Measurements from ENCODE around the gene LBH.

LBH gene

DNA sequence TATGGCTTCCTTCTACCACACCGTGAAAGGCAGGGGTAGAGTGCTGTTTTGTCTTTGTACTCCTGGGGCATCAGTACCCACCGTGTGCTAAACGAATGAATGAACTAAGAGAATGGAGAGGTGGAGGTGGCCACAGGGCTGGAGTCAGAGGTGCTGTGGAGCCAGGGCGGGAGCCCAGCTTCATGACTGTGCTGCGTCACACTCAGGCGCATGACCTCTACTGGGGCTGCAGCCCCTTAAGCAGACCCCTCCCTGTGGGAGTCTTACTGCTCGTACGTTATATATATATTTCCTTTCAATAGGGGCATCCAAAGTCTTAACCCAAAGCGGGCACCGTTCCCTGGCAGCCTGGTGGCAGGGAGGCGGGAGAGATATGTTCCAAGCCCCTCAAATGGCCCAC is 18.0 kb upstream of the LBH start:
- in situ Hi-C loops (cut with MboI; ENCODE audit: low sequenced_read_pairs) = no loop called here

DNA sequence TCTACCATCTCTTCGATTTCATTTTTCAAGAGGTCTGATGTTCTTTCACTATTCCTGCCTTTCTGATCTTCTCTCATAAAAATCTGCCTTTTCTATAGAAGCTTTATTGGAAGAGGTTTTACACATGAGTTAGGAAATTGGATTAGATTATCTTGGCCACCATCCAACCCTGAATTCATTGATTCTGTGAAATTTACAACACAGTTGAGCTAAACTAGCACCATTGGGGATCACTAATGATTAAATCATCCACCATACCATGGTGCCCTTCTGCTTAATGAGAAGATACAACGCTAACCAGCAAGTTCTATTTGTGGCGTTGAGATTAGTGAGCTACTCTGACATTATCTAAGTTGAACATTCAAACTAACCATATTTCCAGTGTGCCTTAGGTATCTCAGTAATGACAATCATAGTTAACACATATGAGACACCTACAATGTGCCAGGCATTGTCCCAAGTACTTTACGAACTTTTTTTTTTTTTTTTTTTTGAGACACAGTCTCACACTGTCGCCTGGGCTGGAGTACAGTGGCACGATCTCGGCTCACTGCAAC is 17.3 kb upstream of the LBH start:
- in situ Hi-C loops (cut with MboI; ENCODE audit: low sequenced_read_pairs) = no loop called here

DNA sequence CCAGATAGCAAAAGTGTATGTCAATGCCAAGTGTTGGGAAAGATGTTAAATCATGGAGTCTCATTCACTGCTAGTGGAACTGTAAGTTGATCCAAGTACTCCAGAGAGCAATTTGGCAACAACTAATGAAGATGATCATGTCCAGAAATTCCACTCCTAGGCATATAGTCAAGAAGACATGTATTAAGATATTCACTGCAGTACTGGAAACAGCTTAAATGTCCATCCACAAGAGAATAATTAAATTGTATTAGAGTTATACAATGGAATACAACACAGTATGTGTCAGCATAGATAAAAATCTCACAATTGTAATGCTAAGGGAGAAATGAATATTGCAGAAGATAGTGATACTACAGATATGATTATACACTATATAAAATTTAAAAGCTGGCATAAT is 15.2 kb upstream of the LBH start:
- in situ Hi-C loops (cut with MboI; ENCODE audit: low sequenced_read_pairs) = no loop called here

DNA sequence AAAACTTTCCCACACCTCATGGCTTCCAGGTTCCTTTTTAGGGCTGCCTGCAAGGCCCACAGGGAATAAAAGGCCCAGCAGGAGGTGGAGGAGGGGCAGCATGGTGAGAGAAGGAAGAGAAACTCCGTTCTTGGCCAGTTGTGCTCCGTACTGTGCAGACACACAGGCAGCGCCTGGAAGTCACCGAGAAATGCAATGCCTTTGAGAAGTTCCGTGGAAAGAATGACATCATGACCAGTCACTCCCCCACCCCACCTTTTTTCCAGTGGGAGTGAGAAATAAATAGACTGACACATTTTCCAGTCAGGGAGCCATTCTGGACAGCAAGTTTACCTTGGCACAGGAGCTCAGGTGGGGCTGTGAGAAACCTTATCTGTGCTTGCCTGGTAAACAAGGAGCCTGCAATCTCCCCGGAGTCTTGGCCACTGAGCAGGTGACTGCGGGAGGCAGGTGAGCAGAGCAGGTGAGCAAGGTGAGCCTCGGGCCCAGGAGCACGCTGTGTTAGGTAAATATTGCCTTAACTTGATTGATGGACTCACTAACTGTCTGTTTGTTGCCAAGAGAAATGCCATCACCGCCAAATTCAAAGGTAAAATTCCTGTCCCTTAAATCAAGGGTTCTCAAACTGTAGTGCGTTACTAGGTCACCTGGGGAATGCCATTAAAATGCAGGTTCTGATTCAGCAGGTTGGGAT is 13.5 kb upstream of the LBH start:
- in situ Hi-C loops (cut with MboI; ENCODE audit: low sequenced_read_pairs) = no loop called here

DNA sequence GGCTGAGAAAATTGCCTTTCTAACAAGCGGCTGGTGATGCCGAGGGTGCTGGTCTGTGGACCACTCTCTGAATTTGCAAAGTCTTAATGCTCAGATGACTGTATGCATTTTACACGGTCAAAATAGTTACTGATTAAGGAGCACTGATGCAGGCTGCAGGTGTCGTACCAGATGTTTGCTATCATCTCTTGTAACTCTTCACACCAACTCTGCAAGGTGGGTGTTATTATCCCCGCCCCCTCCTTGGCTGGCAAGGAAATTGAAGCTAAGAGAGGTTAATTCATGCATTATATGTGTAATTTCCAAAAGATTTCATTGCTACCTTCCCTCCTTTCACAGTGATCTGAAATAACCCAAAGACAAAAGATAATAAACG is 13.0 kb upstream of the LBH start:
- in situ Hi-C loops (cut with MboI; ENCODE audit: low sequenced_read_pairs) = no loop called here

DNA sequence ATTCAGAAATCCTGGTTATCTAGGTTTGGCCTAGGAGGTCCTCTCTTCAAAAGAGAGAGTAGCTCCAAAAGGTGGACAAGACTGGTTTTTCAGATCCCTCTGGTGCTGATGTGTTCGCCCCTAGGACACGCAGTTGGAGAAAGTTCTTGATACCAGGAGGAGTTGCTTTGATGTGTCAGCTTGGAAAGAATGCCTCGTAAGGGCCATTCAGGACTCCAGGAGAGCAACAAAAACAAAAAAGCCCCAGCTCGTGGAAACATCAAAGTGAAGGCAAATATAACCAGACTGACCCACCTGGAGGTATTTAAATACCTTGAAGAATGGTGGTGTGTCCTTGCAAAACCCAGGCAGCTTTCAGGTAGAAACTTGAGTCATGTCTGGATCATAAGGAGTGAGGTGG is 12.5 kb upstream of the LBH start:
- in situ Hi-C loops (cut with MboI; ENCODE audit: low sequenced_read_pairs) = no loop called here

DNA sequence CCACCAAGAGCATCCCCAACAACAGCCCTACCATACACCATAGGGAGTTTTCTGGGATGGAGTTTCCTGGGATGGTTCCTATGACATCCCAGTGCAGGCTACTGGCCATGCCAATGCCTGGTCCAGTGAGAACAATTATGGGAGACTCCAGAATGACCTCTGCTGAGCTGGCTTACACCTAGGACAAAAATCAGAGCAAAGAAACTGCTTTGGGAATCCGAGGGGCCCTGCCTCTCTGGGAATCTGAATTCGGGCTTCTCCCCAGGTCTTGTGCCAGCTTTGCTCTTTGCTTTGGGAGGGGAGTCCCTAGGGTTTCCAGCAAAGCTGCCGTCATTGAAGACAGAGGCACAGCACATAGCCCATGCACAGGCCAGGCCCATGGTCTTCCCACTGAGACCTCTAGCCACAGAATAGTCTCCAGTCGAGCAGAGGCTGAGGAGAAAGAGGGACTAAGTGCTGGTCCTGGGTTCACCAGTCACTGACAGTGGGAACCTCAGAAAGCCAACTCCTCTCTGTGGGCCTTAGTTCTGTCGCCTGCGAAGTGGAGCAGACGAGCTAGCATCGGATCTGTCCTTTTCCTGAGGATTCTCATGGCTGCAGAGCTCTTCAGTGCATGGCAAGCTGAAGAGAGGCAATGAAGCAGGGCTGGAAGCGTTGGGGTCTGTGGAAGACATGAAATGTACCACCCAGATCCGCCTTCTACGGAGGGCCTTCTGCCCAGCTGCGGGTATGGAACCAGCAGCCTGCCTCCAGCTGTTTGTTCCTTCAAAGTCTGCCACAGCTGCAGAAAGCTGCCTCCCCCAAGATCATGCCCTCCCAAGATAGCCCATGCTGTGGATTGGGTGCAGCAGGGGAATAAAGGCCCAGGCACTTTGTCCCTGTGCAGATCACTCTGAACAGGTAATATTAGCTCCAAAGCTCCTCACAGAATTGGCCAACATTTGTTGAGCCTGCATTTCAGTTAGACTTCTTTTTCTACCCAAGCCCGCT is 11.2 kb upstream of the LBH start:
- in situ Hi-C loops (cut with MboI; ENCODE audit: low sequenced_read_pairs) = no loop called here

DNA sequence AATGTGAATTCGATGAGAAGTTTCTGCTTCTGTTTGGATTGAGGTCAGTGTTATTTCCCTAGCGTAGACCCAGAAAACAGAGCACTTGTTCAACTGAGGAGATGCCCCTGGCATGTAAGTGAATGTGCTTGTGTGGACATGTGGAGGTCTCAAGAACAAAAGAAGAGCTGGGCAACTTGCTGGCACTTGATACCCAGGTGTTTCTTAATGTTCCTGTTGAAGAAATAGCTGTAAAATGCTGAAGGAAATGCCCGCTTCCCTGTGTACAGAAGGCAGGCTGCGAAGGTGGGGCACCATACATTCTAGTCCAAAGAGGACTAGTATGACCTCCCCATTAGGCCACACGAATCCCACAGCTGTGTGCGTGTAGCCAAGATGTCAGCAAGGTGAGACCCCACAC is 9.8 kb upstream of the LBH start:
- in situ Hi-C loops (cut with MboI; ENCODE audit: low sequenced_read_pairs) = no loop called here

DNA sequence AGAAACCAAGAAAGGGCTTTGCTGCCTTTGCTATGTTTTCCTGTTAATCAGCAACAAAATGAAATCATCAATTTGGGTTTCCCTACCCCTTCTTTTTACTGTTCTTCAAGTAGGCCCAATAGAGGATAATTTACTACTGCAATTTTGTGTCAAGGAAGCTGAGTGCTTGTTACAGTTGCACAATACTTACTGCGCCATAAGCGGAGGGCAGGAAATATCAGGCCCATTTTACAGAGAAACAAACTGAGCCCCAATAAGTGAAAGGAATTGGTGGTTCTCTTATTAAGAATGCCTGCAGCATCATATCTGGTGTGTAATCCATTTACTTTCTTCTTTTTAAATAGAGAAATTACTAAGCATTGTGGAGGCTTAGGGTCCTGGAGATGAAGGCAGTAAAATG is 9.3 kb upstream of the LBH start:
- in situ Hi-C loops (cut with MboI; ENCODE audit: low sequenced_read_pairs) = no loop called here

DNA sequence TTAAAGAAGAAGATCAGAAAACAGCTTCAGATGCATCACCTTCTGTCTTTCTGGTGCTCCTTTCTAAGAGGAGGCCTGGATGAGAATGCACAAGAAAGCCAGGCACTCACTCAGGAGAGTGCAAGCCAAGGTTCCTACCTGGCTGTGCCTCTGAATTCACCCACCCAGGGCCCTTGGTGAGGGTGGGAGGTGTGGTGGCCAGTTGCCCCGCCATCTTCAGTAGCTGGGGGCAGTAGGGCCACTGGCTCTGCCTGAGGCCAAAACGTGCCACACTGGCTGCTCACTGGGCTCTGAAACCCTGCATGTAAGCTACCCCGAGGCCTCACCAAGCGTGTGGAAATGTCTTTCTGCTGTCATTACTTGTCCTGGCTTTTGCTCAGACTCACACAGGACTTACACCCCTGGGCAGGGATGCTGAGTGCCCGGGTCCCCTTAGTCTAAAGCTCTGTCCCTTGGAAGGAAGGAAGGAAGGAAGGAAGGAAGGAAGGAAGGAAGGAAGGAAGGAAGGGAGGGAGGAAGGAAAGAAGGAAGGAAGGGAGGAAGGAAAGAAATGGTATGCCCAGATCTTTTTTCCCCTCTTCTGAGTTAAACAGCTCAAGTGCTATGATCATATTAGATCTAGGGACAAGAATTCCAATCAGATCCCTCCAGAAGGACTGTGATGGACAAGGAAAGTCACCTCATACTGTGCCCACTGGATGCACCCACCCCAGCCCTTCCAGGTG is 8.5 kb upstream of the LBH start:
- in situ Hi-C loops (cut with MboI; ENCODE audit: low sequenced_read_pairs) = no loop called here

DNA sequence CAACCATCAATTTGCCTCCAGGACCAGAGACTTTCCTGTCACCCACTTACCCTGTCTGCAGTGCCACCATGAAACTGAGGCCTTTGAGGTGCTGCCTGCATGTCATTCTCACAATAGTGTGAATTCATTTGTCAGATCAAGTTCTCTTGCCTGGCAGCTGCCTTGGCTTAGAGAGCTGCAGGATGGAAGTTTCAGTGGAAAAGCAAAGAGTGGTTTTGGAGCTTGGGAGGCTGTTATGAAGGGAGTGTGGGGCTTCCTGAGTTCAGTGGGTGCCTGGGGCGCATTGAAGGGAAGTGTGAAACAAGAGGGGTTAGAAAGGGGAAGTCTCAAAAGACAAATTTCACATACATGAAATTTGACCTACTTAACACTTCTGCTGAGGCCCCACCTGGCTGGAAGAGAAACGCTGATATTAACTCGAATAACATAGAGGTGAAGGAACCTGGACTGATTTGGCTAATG is 7.9 kb upstream of the LBH start:
- in situ Hi-C loops (cut with MboI; ENCODE audit: low sequenced_read_pairs) = no loop called here

DNA sequence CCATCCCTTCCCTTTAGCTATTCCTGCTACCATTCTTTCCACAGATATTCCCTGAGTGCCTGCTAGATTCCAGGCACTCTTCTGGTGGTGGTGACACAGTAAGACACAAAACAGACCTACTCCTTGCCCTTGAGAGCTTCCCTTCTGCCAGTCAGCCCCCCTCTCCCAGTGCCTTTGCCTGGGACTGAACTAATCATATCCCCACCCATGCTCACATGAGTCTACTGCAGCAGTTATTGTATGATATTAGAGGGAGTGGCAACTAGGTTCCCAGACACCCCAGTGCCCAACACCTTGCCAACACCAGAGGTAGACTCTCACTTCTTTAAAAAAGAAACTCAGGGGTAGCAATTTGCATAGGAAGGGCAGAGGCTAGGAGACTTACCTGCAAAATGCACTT is 7.2 kb upstream of the LBH start:
- in situ Hi-C loops (cut with MboI; ENCODE audit: low sequenced_read_pairs) = no loop called here

DNA sequence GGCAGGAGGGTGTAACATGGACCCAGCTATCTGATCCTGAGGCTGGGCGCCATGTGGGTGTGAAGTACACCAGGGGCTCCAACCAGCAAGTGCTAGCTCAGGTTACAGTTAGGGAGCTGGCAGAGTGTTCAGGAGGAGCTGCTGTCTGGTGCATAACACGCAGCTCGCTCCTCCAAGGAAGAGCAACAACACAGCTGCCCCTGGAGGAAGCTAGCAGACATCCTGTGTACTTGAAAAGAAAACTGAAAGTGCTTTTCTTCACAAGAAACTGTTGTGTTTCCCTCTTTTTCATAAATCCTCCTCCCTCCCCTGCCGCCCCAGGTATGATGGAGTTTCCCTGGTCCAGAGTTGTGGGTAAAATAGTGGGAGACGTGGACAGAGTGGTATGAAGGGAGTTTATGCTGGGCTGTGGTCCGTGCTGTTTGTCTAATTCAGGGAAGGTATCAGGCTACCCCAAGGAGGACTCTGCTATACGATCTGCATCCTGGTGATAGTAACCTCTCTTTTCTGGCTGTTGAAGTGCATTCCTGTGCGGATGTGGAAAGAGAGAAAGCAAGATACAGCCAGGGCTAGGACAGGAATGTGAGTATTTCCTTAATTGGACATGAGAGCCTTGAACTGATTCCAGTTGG is 6.1 kb upstream of the LBH start:
- in situ Hi-C loops (cut with MboI; ENCODE audit: low sequenced_read_pairs) = no loop called here

DNA sequence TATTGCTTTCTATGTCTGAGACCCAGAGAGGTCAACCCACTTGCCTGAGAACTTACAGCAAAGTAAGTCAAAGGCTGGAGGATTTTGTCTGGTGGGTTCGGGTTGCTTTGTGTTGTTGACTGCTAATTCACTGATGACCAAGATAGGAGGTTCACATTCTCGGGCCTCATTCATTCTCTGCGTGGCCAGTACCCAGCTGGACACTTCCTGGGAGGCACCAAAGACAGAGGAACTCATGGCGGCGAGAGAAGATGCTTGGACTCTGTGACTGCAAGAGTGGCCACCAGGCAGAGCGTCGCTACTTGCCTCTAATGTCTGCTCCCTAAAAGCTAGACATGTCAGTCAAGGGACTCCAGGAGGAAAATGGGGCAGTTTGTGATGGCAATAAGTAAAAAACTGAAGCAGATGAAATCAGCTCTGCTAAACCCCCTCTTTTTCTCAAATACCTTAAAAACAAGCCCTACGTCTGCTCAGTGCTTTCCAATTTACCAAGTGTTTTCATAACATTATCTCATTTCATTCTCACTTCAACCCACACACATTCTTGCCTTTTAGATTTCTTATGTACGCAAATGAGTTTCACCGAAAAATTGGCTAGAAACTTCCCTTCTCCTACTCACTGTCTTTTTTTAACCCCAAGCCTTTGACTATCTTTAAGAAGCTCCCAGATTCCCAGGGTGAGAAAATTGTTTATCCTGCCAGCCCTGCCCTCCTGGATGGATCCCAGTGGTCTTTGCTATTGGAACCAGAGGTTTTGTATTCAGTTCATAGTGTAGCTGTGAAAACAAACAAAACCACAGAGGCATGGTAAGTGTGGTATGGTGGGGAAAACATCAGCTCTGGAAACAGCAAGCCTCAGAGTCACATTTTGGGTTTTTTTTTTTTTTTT is 4.9 kb upstream of the LBH start:
- in situ Hi-C loops (cut with MboI; ENCODE audit: low sequenced_read_pairs) = no loop called here

DNA sequence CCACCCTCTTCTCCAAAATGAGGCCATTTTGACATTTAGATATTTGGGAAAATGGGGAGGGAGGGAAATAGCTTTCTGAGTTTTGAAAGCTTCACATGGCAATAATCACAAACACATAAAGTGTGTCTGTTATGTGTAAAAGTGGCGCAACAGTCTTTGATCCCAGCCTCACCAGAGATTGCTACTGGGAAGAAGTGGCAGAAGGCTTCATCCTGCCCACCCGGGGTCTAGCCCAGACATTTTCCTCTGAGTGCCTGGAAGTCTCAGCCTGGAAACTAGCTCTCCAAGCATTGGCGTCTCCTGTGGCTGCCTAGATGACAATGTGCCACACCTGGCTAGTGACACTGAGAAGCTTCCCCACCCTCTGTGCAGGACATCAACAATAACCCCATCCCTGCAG is 1.7 kb upstream of the LBH start:
- in situ Hi-C loops (cut with MboI; ENCODE audit: low sequenced_read_pairs) = no loop called here

DNA sequence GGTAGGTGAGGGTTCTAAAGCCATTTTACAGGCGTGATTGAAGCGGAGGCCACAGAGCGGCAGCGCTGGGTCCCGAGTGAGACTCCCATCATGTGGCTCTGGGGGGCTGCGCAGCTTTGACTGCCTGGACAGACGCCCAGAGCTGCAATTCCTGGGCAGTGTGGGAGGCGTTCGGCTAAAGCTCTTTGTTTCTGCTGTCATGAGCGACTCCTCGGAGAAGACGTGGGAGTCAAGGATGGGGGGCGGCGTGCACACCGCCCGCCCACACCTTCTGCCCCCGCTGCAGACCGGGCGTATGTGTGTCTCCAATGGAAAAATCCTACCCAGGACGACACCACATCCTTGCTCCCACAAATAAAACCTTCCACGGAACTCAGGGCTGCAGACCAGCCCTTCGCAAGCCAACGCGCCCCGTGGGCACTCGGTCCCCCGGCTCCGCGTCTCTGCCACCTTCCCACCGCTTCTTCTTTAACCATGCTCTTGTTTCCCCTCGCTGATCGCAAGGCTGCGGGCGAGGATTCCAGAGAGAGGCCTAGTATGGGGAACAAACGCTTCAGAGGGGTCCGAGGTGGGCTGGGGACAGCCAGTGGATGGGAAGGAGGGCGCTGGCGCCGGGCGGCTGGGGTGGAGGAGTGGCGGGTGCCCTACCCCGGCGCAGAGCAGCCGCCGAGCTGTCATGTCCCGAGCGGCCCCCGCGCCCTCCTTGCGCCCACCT is 680 bp upstream of the LBH start:
- in situ Hi-C loops (cut with MboI; ENCODE audit: low sequenced_read_pairs) = no loop called here

DNA sequence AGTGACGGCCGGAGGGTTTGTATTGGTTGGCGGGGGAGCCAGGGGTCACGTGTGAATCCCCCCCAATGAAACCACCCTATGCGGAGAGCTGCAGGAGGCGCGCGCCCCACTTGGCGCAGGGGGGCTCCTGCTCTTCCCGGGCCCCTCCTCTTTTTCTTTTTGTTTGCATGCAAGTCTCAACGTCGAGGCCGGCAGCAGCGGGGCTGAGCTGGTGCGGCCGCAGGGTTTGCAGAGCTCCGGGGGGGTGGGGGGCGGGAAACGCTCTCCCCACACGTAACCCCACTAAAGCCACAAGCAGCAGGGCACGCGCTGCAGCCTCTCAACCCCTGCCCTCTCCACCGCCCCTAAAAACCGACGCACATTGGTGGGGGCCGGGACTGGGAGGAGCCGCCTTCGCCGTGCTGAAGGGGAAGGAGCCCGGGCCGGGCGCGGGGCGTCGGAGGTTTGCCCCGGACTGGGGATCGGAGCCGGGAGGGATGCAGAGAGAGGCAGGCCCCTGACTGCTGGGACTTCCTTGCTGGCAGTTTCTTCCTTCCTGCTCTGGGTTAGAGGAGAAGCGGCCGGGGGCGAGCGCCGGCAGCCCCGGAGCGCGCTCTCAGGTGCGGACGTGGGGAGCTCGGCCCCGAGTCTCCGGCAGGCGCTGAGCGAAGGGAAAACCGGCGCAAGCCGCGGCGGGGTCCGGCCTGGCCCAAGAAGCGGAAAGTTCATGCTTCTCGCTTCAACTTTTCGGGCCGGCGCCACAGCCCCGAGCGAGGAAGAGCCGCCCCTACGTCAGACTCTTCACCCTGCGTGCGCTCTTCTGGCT is 864 bp downstream of the LBH start:
- in situ Hi-C loops (cut with MboI; ENCODE audit: low sequenced_read_pairs) = no loop called here

DNA sequence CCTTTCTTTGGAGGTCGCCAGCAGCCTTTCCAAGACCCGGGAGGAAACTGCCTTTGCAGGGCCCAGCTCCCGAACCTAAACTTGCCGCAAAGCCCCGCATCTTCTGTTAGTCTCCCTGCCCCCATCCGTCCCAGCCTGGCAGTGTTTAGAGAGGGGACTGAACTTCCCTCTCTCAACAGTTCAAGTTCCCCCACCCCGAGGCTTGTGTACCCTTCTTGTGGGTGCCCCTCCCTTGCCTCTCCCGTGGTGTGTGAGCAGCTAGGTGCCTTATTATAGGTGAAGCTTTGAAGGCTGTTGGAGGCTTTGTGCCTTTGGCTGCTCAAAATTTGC is 1.4 kb downstream of the LBH start:
- in situ Hi-C loops (cut with MboI; ENCODE audit: low sequenced_read_pairs) = no loop called here
